Loucy (cell line): ENCODE data around the gene TAF3.

Source experiments
- EZH2phosphoT487 ChIP-seq: fragments of 200-600 bp; IDR thresholded peaks from 2 replicates; pipeline ENCODE4 v1.6.1; 2018; ENCODE audit warnings: antibody characterized with exemption, mild to moderate bottlenecking, moderate library complexity, borderline replicate concordance
- TF ChIP-seq, protein P1 (sequence below): fragments of 200-600 bp; sonication (generic); conservative IDR thresholded peaks from 2 replicates; pipeline ENCODE4 v1.5.1; 2014; ENCODE audit warnings: mild to moderate bottlenecking, antibody characterized with exemption, low read length

DNA sequence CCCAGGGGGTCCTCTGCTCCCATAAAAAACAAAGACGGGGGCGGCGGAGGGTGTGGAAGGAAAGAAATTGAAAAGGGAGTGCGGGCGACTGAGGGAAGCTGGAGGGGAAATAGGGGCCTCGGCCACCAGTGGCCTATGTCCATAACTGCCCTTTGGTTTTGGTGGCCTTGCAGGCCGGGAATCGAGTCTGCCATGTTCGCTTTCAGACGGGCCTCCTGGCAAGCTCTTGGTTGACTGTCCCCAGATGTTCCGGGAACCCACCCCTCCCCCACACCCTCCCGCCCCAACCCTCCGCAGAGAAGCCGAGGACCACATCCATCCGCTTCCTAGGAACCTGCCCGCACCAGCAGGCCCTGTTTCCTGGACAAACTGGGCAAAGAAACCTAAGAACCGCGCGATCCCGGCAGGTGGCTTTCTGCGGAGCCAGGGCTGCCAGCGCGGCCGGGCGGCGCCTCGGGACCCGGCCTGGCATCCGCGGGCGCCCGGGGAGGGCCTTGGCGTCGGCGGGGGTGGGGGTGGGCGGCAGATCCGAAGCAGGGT is 216.2 kb downstream of the TAF3 start:
- TF ChIP-seq, protein P1, sequence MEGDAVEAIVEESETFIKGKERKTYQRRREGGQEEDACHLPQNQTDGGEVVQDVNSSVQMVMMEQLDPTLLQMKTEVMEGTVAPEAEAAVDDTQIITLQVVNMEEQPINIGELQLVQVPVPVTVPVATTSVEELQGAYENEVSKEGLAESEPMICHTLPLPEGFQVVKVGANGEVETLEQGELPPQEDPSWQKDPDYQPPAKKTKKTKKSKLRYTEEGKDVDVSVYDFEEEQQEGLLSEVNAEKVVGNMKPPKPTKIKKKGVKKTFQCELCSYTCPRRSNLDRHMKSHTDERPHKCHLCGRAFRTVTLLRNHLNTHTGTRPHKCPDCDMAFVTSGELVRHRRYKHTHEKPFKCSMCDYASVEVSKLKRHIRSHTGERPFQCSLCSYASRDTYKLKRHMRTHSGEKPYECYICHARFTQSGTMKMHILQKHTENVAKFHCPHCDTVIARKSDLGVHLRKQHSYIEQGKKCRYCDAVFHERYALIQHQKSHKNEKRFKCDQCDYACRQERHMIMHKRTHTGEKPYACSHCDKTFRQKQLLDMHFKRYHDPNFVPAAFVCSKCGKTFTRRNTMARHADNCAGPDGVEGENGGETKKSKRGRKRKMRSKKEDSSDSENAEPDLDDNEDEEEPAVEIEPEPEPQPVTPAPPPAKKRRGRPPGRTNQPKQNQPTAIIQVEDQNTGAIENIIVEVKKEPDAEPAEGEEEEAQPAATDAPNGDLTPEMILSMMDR, result no peak
- TF ChIP-seq EZH2phosphoT487, result no peak
